Keratinocyte (primary cell): ENCODE data around the gene HIP1R.

Experiments
- CTCF ChIP-seq, 3 experiments: IDR thresholded peaks in 1 of 3; conservative IDR thresholded peaks in 1 of 3; optimal IDR thresholded peaks in 1 of 3; 2 replicates in 2 of 3; 3 replicates in 1 of 3; pipeline versions ENCODE3 to v1.5.1; 2011; ENCODE audit warnings: low read length in 3 of 3, mild to moderate bottlenecking in 3 of 3, moderate library complexity in 2 of 3, control low read depth in 1 of 3, inconsistent platforms in 1 of 3; ENCODE audit not compliant: insufficient read depth in 2 of 3; ENCODE audit errors: extremely low read depth in 1 of 3
- EZH2 ChIP-seq: IDR thresholded peaks from one replicate; pipeline ENCODE4 v1.6.1; 2012; ENCODE audit warnings: inconsistent platforms, mild to moderate bottlenecking, low read length, moderate library complexity

GRCh38 chr12:122858171-122858570, 22.9 kb downstream of the HIP1R start:
- TF ChIP-seq CTCF (optimal IDR thresholded peaks at IDR 0.05 in 1 of 3, IDR thresholded peaks at IDR 0.05 in 1 of 3, conservative IDR thresholded peaks at IDR 0.05 in 1 of 3; ENCODE audit: extremely low read depth in 1 of 3, insufficient read depth in 2 of 3, low read length in 3 of 3) (no peak), EZH2 (no peak)
